ENCODE results near the gene FBXW11. TPM values are rescaled to one million over a fixed set of nuclear protein-coding genes. Genes with fewer than 3 reads are reported as not detected.

FBXW11 gene
- total RNA-seq, 1 donor from 2014 or later: 31.1 TPM

DNA sequence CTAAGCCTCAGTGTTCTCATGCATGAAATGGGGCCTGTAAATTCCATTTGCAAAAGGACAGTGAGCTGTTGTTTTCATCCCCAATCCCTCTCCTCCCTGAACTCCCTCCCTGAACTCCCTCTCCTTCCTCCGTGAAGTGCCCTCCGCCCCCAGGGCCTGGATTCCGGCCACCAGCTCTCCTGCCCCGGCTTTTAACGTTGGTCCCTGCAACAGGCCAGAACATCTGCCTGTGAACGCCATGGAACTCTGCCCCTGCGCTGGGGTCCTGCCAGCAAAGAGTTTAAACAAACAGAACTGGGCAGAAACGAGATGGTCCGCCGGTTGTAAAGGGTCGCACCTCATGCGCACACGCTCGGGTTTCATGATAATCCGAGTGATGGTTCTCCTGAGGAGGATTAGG, 158.4 kb downstream of the FBXW11 start:
- intact Hi-C loops (cut with micrococcal nuclease): no loop called here

DNA sequence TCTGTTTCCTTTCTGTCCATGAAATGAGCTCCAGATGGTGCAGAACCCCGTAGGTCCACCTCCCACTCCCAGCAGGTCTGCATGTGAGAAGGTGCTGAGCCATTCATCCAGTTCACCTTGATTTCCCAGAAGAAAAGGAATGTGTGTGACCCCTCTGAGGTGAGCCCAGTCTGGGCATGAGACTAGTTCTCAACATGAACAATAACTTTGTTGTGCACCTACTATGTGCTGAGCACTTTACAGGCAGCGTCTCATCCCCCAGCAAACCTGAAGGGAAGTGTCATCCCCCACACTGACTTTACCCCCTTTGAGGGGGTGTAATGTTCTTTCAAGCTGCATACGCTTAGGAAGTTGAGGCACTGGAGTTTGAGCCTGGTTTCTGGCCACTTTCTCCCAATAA, 159.4 kb downstream of the FBXW11 start:
- intact Hi-C loops (cut with micrococcal nuclease): no loop called here

GRCh38 chr5:171846323-171846722, 160.1 kb downstream of the FBXW11 start:
- intact Hi-C loops (cut with micrococcal nuclease): no loop called here

- intact Hi-C loops (cut with micrococcal nuclease): no loop called here
These were observed 160.6 kb downstream of the FBXW11 start for GRCh38 chr5:171845857-171846256.

DNA sequence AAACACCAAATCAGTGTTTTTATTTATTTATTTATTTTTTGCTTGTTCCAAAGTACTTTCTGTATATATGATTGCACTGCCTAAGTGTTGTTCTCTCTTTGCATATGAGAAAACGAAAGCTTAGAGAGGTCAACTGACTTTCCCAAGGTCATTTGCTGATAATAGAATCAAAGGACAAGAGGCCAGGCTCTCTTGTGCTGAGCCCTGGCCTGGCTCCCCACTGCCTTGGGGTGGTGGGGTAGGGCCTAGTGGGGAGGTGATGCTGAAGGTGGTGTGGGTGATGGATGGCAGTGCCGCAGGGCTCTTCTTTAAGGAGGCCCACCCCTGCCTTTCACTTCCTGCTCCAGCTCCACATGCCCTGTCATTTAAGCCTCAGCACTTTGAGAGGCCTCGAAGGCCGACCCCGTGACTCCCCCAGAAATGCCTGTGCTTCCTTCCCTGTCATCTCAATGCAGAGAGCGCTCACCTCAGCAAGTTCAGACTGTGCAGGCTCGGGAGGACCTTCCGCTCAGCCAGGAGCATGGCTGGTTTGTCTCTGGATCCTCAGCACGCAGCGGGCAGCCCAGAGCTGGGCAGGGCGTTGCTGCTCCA, 161.3 kb downstream of the FBXW11 start:
- intact Hi-C loops (cut with micrococcal nuclease): no loop called here

DNA sequence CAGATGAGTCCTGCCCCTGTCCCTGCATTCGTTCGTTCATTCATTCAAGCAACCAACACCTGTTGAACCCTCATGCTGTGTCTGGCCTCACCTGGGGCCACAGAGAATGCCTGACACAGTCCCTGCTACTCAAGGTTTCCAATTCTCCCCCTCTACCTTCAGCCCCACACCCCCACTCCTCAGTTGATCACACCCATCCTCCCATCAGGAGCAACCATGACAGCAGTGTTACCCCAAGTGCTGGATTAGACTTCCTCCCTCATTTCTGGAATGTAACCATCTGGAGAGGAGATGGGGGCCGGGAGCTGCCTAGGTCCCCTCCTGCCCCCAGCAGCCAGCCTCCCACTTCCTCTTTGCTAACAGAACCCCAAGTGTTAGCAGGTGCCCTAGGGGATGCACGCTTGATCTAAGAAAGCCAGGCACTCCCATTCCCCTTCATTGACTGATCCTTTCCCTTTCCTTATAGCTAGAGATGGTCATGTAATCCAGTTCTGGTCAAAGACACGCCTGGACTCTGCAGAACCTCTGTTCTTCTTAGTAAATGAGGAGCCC, 163.6 kb downstream of the FBXW11 start:
- intact Hi-C loops (cut with micrococcal nuclease): no loop called here

- intact Hi-C loops (cut with micrococcal nuclease): no loop called here
These were observed 164.3 kb downstream of the FBXW11 start for GRCh38 chr5:171841984-171842776.

GRCh38 chr5:171840711-171841522, 165.5 kb downstream of the FBXW11 start:
- intact Hi-C loops (cut with micrococcal nuclease): no loop called here

DNA sequence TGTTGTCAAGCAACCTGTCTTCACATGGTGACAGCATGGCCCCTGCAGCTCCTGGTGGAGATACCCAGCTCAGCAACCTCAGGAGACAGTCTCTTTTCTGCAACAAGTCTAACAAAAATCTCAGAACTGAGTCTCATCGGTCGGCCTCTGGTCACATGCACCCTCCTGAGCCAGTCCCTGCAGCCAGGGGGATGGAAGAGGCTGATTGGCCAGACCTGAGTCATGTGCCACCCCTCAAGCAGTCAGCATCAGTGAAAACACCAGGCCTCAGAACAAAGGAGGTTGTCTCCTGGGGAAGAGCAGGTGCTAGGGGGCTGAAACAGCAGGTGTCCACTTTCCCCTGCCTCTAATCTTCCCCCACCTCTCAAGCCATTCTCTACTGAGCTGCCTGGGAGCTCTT, 166.4 kb downstream of the FBXW11 start:
- intact Hi-C loops (cut with micrococcal nuclease): no loop called here

GRCh38 chr5:171839112-171839511, 167.3 kb downstream of the FBXW11 start:
- intact Hi-C loops (cut with micrococcal nuclease): no loop called here

- intact Hi-C loops (cut with micrococcal nuclease): no loop called here
These were observed 168.4 kb downstream of the FBXW11 start for GRCh38 chr5:171838066-171838465.

DNA sequence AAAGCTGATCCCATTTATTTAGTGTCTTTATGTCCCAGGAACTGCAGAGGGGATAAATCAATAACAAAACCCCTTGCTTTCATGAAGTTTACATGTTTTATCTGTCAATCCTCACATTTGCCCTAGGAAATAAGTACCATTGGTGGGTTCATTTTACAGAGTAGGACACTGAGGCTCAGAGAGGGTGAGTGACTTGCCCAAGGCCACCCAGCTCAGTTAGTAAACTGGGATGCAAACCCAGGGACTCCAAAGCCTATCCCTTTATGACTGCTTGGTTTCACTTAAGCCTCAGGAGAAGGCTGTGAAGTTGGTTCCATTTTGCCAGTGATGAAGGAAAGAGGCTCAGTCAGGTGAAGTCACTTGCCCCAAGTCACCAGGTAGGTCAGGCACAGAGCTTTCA, 168.9 kb downstream of the FBXW11 start:
- intact Hi-C loops (cut with micrococcal nuclease): no loop called here

GRCh38 chr5:171835066-171835465, 171.4 kb downstream of the FBXW11 start:
- intact Hi-C loops (cut with micrococcal nuclease): no loop called here

DNA sequence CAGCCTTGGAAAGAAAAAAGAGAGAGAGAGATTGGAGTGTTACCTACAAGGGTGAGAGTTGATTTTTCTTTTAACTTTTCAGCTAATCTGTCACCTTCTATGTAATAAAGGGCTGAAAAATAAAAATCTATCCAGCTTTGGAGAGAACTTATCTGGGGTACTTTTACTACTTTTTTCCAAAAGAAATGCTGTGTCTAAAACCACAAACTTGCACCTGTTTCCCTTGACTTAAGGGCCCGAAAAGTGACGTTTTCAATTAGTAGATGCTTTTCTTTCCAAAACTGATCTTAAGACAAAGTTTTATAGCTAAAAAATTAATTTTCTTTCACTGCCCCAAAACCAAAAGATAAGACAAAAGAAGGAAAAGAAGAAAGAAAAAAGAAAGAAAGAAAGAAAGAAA, 172.0 kb downstream of the FBXW11 start:
- intact Hi-C loops (cut with micrococcal nuclease): no loop called here

DNA sequence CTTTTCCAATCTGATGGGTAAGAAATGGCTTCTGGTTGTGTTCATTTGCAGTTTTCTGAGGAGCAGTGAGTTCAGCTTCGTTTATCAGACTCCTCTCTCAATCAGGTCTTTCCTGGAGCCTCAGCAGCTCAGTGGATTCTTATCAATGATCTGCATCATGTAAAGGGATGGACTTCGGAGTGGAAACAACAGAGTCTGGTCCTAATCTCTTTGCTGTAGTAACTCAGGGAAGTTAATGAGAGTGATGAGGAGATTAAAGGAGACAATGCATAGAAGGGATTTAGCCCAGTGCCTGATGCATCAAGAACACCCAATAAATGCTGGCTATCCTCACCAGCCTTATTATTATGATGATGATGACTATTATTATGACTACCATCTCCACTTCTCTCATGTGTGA, 173.7 kb downstream of the FBXW11 start:
- intact Hi-C loops (cut with micrococcal nuclease): no loop called here

DNA sequence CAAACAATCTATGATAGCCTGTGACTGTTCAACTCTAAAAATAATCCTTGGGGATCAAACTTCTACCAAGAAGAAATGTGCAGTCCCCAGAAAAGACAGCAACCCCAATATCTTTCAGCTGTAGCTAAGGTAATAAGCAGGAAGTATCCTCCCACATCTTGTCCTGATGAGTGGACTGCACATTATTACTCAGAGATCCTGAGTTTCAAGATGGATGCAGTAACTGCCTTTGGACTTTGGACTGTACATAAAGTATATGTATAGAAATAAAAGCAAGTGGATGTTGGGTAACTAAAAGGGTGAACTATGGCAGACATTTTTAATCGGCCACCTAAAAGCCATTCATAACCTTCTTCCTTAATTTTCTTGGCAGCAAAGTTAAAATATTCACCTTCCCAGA, 175.8 kb downstream of the FBXW11 start:
- intact Hi-C loops (cut with micrococcal nuclease): no loop called here

- intact Hi-C loops (cut with micrococcal nuclease): no loop called here
These were observed 179.3 kb downstream of the FBXW11 start for GRCh38 chr5:171827162-171827561.

DNA sequence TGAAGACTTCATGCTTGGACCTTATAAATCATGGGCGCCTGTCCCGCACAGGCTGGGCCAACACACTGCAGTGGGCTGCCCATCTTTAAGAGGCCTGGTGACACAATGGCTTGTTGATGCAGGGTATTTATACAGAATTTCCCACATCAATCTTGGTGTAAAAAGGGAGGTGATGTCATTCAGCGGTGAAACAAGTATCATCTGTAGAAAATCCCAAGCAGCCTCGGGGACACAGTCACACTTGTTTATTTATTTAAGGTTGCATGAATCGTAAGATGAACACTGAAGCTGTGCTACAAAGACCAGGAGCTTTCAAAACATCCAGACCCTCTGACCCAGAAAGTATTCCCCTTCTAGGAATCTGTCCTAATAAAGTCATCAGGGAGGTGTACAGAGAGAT, 180.3 kb downstream of the FBXW11 start:
- intact Hi-C loops (cut with micrococcal nuclease): no loop called here

DNA sequence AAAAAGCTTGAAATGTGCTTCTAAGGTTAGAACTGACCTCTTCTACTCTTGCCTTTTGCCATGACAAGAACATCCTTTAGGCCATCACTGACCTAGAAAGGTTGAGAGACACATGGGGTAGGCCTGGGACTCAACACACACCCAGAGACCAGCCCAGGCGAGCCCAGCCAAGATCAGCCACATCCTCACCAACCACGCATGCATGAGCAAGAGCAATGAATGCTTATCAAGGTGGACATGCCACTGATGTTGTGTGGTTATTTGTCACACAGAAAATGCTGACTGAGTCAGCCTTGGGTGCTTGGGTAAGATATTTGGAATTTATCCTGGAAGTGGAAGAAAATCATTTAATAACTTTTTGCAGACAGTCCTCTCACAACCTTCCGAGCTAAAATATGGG, 181.4 kb downstream of the FBXW11 start:
- intact Hi-C loops (cut with micrococcal nuclease): no loop called here

DNA sequence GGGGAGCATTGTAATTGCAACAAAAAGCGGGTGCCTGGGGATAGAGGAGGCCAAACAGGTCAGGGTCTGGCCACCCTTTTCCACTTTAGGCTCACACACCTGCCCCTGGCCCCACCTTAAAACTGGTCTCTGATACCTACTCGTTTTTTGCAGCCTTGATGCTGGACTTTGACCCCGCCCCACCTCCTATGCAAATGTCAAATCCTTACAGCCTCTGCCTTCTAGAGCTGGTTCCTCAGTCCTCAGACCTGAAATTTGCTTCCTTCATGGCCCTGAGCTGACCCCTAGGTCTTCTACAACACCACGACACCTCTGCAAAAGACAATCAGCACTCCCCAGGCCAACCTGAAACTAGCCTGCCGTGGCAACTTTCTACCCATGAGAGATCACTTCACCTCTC, 183.2 kb downstream of the FBXW11 start:
- intact Hi-C loops (cut with micrococcal nuclease): no loop called here

DNA sequence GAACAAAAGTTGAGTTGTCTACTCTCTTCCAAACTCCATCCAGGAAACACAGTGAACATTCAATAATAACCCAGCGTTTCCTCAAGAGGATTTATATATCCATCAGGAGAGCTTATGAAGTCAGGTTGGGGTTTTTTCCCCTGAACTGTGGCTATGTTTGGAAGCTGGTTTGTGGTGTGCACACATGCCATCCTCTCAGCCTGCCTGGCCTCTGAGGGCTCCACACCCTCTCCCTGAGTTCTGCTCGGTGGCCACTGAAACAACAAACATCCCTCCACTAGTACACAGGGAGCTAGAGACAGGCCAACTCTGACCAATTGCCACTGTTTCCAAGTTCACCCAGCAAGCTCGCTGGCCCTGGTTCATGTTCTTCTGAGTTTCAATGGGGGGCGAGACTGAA, 185.2 kb downstream of the FBXW11 start:
- intact Hi-C loops (cut with micrococcal nuclease): no loop called here

- intact Hi-C loops (cut with micrococcal nuclease): no loop called here
These were observed 185.9 kb downstream of the FBXW11 start for GRCh38 chr5:171820561-171820960.
